ENCODE results near the gene ABTB2.

DNA sequence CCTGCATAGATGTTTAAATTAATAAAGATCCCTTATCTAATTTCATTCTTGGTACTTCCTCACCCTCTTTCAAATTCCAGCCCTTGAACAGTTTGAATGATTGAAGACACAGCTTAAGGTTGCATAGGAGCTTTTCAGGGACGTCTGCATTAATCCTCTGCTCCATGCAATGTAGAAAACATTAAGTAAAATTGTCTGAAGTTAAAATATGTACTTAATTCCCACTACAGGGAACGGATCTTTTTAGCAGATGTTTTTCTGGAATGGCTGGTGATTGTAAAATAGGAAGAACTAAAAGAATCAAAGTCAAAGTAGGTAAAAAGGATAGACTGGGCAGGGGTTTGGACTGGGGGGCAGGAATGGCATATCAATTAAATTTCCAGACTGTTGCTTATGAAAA, 58.9 kb downstream of the ABTB2 start:
- TF ChIP-seq POLR2AphosphoS5 (IDR thresholded peaks at IDR 0.05; ENCODE audit: low read depth, low read length) = no peak
- TF ChIP-seq, protein P1, sequence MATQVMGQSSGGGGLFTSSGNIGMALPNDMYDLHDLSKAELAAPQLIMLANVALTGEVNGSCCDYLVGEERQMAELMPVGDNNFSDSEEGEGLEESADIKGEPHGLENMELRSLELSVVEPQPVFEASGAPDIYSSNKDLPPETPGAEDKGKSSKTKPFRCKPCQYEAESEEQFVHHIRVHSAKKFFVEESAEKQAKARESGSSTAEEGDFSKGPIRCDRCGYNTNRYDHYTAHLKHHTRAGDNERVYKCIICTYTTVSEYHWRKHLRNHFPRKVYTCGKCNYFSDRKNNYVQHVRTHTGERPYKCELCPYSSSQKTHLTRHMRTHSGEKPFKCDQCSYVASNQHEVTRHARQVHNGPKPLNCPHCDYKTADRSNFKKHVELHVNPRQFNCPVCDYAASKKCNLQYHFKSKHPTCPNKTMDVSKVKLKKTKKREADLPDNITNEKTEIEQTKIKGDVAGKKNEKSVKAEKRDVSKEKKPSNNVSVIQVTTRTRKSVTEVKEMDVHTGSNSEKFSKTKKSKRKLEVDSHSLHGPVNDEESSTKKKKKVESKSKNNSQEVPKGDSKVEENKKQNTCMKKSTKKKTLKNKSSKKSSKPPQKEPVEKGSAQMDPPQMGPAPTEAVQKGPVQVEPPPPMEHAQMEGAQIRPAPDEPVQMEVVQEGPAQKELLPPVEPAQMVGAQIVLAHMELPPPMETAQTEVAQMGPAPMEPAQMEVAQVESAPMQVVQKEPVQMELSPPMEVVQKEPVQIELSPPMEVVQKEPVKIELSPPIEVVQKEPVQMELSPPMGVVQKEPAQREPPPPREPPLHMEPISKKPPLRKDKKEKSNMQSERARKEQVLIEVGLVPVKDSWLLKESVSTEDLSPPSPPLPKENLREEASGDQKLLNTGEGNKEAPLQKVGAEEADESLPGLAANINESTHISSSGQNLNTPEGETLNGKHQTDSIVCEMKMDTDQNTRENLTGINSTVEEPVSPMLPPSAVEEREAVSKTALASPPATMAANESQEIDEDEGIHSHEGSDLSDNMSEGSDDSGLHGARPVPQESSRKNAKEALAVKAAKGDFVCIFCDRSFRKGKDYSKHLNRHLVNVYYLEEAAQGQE (IDR thresholded peaks at IDR 0.05; ENCODE audit: insufficient read depth in 1 of 2, low read depth in 2 of 2, low read length in 2 of 2) = no peak

All from PFSK-1 (cell line).